HepG2 (cell line): ENCODE data around the gene SLC43A1. TPM values are rescaled to one million over a fixed set of nuclear protein-coding genes. Genes with fewer than 3 reads are reported as not detected.

Experiments
- AGO2 ChIP-seq: fragments of 200-400 bp; formaldehyde crosslinking; optimal IDR thresholded peaks from 2 replicates; pipeline ENCODE3; 2017; ENCODE audit warnings: mild to moderate bottlenecking, low read depth, low read length, moderate library complexity
- ISX ChIP-seq: sonication (generic); formaldehyde crosslinking; conservative IDR thresholded peaks from 2 replicates; pipeline ENCODE4 v1.5.0; 2020; ENCODE audit warnings: missing genetic modification reagents
- KLF11 ChIP-seq: IDR thresholded peaks from 2 replicates; pipeline ENCODE4 v1.6.1; 2016; ENCODE audit warnings: missing compliant biosample characterization
- ZNF749 ChIP-seq: sonication (generic); formaldehyde crosslinking; IDR thresholded peaks from 2 replicates; pipeline ENCODE4 v1.8.0; 2022; ENCODE audit warnings: mild to moderate bottlenecking, missing genetic modification reagents, moderate library complexity, borderline replicate concordance
- polyA plus RNA-seq, 8 experiments: library from polyadenylated mRNA; depleted of rRNA in 3 of 8; stranded (reverse) in 7 of 8; unstranded in 1 of 8; fragments of >200 nt; fragmentation: Illumina TruSeq in 4 of 8; extraction: Trizol in 4 of 8; gene quantifications; 2 replicates each; pipeline versions ENCODE4 v1.2.1 to v1.2.3, GENCODE V29; 2011 to 2016; ENCODE audit warnings: low read depth in 4 of 8, missing spikeins in 1 of 8, mixed read lengths in 1 of 8; ENCODE audit not compliant: insufficient read depth in 1 of 8
- total RNA-seq, 5 experiments: library from RNA; depleted of rRNA; stranded (reverse); fragments of >200 nt; fragmentation: Illumina TruSeq; extraction: Trizol; gene quantifications; 2 replicates each; pipeline ENCODE4 v1.2.3, GENCODE V29; 2016; ENCODE audit warnings: low read depth in 1 of 5
- TF ChIP-seq, protein P1 (sequence below): sonication (generic); formaldehyde crosslinking; IDR thresholded peaks from 2 replicates; pipeline ENCODE4 v1.4.0; 2020; ENCODE audit warnings: missing genetic modification reagents, borderline replicate concordance
- TF ChIP-seq, protein P2 (sequence below): sonication (generic); formaldehyde crosslinking; IDR thresholded peaks from 2 replicates; pipeline ENCODE4 v1.5.0; 2020; ENCODE audit warnings: missing genetic modification reagents
- TF ChIP-seq, protein P3 (sequence below), 2 experiments: fragments of 450-650 bp in 1 of 2; sonication (generic) in 1 of 2; formaldehyde crosslinking in 1 of 2; IDR thresholded peaks; 2 replicates each; pipeline versions ENCODE4 v1.6.1 to v1.8.0; 2016 to 2022; ENCODE audit warnings: antibody characterized with exemption in 1 of 2, mild to moderate bottlenecking in 1 of 2, missing genetic modification reagents in 1 of 2
- TF ChIP-seq, protein P4 (sequence below): sonication (generic); formaldehyde crosslinking; IDR thresholded peaks from 2 replicates; pipeline ENCODE4 v1.8.1; 2023; ENCODE audit warnings: mild to moderate bottlenecking, missing genetic modification reagents

The SLC43A1 gene
- total and polyA plus RNA-seq, 2 of the 13 experiments (the other 11 are each of a cell fraction or from before 2014, with no cell fraction given): 72.3 to 87.6 TPM

DNA sequence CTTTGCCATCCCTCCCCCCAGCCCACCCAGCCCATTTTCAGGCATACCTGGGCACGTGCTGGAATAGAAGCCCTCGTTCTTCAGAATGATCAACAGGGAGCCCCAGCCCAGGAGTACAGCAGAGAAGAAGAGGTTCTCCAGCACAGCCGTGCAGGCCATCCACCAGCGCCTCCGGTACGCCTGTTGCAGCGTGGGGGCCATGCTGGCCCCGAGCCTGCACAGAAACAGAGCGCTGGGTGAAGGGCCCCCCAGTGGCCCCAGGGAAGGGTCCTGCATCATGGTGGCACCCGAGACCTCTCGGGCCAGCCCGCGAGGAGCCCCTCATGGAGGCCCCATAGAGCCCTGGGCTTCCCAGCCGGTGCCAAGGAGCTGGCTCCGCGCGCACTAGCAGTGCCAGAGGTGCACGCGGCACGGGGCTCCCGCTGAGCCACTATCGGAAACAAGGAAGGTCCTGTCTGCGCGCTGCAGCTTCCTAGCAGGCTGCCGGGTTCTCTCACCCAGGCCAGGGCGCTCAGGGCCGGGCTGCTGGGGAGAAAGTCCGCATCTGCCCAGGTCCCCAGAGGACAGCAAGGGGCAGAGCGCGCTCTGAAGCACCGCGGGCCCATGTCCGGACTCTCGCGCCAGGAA is 1.5 kb downstream of the SLC43A1 start (continued):
- TF ChIP-seq, protein P1, sequence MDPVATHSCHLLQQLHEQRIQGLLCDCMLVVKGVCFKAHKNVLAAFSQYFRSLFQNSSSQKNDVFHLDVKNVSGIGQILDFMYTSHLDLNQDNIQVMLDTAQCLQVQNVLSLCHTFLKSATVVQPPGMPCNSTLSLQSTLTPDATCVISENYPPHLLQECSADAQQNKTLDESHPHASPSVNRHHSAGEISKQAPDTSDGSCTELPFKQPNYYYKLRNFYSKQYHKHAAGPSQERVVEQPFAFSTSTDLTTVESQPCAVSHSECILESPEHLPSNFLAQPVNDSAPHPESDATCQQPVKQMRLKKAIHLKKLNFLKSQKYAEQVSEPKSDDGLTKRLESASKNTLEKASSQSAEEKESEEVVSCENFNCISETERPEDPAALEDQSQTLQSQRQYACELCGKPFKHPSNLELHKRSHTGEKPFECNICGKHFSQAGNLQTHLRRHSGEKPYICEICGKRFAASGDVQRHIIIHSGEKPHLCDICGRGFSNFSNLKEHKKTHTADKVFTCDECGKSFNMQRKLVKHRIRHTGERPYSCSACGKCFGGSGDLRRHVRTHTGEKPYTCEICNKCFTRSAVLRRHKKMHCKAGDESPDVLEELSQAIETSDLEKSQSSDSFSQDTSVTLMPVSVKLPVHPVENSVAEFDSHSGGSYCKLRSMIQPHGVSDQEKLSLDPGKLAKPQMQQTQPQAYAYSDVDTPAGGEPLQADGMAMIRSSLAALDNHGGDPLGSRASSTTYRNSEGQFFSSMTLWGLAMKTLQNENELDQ (CRISPR knock-in tag): no peak
- TF ChIP-seq ISX (peak; percentile 56; the same call in 1 of the 2 replicates), AGO2 (peak; percentile 75), KLF11 (no peak), ZNF749 (0 out of 2 replicates have a peak, but pooled peaks have one; percentile 19)
- TF ChIP-seq, protein P2, sequence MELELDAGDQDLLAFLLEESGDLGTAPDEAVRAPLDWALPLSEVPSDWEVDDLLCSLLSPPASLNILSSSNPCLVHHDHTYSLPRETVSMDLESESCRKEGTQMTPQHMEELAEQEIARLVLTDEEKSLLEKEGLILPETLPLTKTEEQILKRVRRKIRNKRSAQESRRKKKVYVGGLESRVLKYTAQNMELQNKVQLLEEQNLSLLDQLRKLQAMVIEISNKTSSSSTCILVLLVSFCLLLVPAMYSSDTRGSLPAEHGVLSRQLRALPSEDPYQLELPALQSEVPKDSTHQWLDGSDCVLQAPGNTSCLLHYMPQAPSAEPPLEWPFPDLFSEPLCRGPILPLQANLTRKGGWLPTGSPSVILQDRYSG: 0 out of 2 replicates have a peak, but pooled peaks have one; percentile 40
- TF ChIP-seq, protein P3, sequence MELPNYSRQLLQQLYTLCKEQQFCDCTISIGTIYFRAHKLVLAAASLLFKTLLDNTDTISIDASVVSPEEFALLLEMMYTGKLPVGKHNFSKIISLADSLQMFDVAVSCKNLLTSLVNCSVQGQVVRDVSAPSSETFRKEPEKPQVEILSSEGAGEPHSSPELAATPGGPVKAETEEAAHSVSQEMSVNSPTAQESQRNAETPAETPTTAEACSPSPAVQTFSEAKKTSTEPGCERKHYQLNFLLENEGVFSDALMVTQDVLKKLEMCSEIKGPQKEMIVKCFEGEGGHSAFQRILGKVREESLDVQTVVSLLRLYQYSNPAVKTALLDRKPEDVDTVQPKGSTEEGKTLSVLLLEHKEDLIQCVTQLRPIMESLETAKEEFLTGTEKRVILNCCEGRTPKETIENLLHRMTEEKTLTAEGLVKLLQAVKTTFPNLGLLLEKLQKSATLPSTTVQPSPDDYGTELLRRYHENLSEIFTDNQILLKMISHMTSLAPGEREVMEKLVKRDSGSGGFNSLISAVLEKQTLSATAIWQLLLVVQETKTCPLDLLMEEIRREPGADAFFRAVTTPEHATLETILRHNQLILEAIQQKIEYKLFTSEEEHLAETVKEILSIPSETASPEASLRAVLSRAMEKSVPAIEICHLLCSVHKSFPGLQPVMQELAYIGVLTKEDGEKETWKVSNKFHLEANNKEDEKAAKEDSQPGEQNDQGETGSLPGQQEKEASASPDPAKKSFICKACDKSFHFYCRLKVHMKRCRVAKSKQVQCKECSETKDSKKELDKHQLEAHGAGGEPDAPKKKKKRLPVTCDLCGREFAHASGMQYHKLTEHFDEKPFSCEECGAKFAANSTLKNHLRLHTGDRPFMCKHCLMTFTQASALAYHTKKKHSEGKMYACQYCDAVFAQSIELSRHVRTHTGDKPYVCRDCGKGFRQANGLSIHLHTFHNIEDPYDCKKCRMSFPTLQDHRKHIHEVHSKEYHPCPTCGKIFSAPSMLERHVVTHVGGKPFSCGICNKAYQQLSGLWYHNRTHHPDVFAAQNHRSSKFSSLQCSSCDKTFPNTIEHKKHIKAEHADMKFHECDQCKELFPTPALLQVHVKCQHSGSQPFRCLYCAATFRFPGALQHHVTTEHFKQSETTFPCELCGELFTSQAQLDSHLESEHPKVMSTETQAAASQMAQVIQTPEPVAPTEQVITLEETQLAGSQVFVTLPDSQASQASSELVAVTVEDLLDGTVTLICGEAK (IDR thresholded peaks at IDR 0.05): no peak
- TF ChIP-seq, protein P3 (CRISPR knock-in tag; IDR thresholded peaks at IDR 0.05): 0 out of 2 replicates have a peak, but pooled peaks have one; percentile 23
- TF ChIP-seq, protein P4, sequence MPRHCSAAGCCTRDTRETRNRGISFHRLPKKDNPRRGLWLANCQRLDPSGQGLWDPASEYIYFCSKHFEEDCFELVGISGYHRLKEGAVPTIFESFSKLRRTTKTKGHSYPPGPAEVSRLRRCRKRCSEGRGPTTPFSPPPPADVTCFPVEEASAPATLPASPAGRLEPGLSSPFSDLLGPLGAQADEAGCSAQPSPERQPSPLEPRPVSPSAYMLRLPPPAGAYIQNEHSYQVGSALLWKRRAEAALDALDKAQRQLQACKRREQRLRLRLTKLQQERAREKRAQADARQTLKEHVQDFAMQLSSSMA (CRISPR knock-in tag): peak; percentile 46; the same call in 1 of the 2 replicates
